22Rv1 (cell line): ENCODE measurements around the gene MAP1B.
"Not testable (repeated sequence)": the region's sequence is repeated elsewhere in the genome, so short reads cannot be mapped to it uniquely, and the experiment has no call there.

Experiments
- H3K27ac ChIP-seq: fragments of 450-650 bp; 2 replicates; pipeline ENCODE4 v1.5.1; 2017
- CTCF ChIP-seq: fragments of 450-650 bp; IDR thresholded peaks from 2 replicates; pipeline ENCODE4 v1.5.1; 2017; ENCODE audit warnings: mild to moderate bottlenecking
- ZFX ChIP-seq: fragments of 450-650 bp; IDR thresholded peaks from 2 replicates; pipeline ENCODE4 v1.6.1; 2017; ENCODE audit warnings: antibody characterized with exemption, borderline replicate concordance

The MAP1B gene

GRCh38 chr5:72170101-72170500 is 62.8 kb downstream of the MAP1B start:
- TF ChIP-seq ZFX (no peak), CTCF (no peak)
- no peak overlapping the region for H3K27ac ChIP-seq

GRCh38 chr5:72171181-72171580 is 63.9 kb downstream of the MAP1B start:
- H3K27ac ChIP-seq = not testable (repeated sequence)

GRCh38 chr5:72171667-72172066 is 64.4 kb downstream of the MAP1B start:
- no peak for TF ChIP-seq ZFX
- TF ChIP-seq CTCF = no peak

GRCh38 chr5:72172786-72173185 is 65.5 kb downstream of the MAP1B start:
- H3K27ac ChIP-seq = no peak overlapping the region
- no peak for TF ChIP-seq CTCF
- TF ChIP-seq ZFX = no peak

More at GRCh38 chr5:72171667-72172066, 64.4 kb downstream of the MAP1B start:
- H3K27ac ChIP-seq = no peak overlapping the region

- H3K27ac ChIP-seq = no peak overlapping the region
- TF ChIP-seq CTCF = no peak
- no peak for TF ChIP-seq ZFX
Measured at GRCh38 chr5:72177538-72177937, 70.3 kb downstream of the MAP1B start.

GRCh38 chr5:72179028-72179815 is 71.9 kb downstream of the MAP1B start:
- H3K27ac ChIP-seq = no peak overlapping the region

GRCh38 chr5:72179816-72180440 is 72.7 kb downstream of the MAP1B start:
- TF ChIP-seq ZFX = no peak
- no peak for TF ChIP-seq CTCF
- no peak overlapping the region for H3K27ac ChIP-seq

More at GRCh38 chr5:72179028-72179815, 71.9 kb downstream of the MAP1B start:
- TF ChIP-seq ZFX (no peak), CTCF (no peak)
